Liver (tissue), 3 donors: ENCODE data around the gene AK5.

ENCODE experiments used
- CTCF ChIP-seq: fragments of 150-350 bp; IDR thresholded peaks from 2 replicates; pipeline ENCODE4 v1.5.1; 2017; ENCODE audit warnings: improper control_type of control experiment, low read depth, low read length; ENCODE audit not compliant: missing input control
- EGR1 ChIP-seq, 2 donors: IDR thresholded peaks; 2 replicates each; pipeline ENCODE4 v1.6.1; 2016 to 2018; ENCODE audit warnings: antibody characterized with exemption in 2 of 2, low read depth in 2 of 2
- GABPA ChIP-seq, 2 donors: IDR thresholded peaks in 1 of 2; conservative IDR thresholded peaks in 1 of 2; 2 replicates each; pipeline ENCODE4 v1.6.1; 2016; ENCODE audit warnings: antibody characterized with exemption in 2 of 2, mild to moderate bottlenecking in 1 of 2, moderate library complexity in 1 of 2
- MAX ChIP-seq: IDR thresholded peaks from 2 replicates; pipeline ENCODE4 v1.6.1; 2016; ENCODE audit warnings: antibody characterized with exemption
- RAD21 ChIP-seq, 2 donors: IDR thresholded peaks; 2 replicates each; pipeline ENCODE4 v1.6.1; 2016; ENCODE audit warnings: antibody characterized with exemption in 2 of 2, mild to moderate bottlenecking in 2 of 2
- REST ChIP-seq: IDR thresholded peaks from 2 replicates; pipeline ENCODE4 v1.6.1; 2016; ENCODE audit warnings: antibody characterized with exemption, mild to moderate bottlenecking
- SP1 ChIP-seq: IDR thresholded peaks from 2 replicates; pipeline ENCODE4 v1.6.1; 2018; ENCODE audit warnings: antibody characterized with exemption, mild to moderate bottlenecking
- TAF1 ChIP-seq: conservative IDR thresholded peaks from 2 replicates; pipeline ENCODE4 v1.6.1; 2016; ENCODE audit warnings: antibody characterized with exemption, mild to moderate bottlenecking
- donor health status: healthy.
- donor health status: healthy.

- TF ChIP-seq REST (no peak), EGR1 (IDR thresholded peaks at IDR 0.05; ENCODE audit: low read depth in 2 of 2) (no peak), CTCF (no peak), SP1 (no peak), RAD21 (IDR thresholded peaks at IDR 0.05) (no peak), GABPA (IDR thresholded peaks at IDR 0.05 in 1 of 2, conservative IDR thresholded peaks at IDR 0.05 in 1 of 2) (no peak), MAX (no peak), TAF1 (no peak)
Measured at GRCh38 chr1:77465139-77465538, 183.3 kb downstream of the AK5 start.
